Common myeloid progenitor, CD34-positive (primary cell): Measurements from ENCODE around the gene NEGR1.
"Not testable (repeated sequence)": the region's sequence is repeated elsewhere in the genome, so short reads cannot be mapped to it uniquely, and the experiment has no call there.

Source experiments
- CTCF ChIA-PET: fragments of 350-600 bp; sonication (Branson Sonifier 250); formaldehyde crosslinking; loops from one replicate; lab custom pipeline; 2021; ENCODE audit warnings: antibody characterized with exemption; lab: Charles Lee
- POLR2A ChIA-PET: fragments of 350-600 bp; sonication (Branson Sonifier 250); formaldehyde crosslinking; loops from one replicate; lab custom pipeline; 2021; ENCODE audit warnings: antibody characterized with exemption; lab: Charles Lee
- DNase-seq, 3 donors: peaks; one replicate each; pipeline versions ENCODE4 v3.0.0 to v3.0.0-alpha.2; 2013
- H3K27ac ChIP-seq, 2 experiments: 1 replicate in 1 of 2; 2 replicates in 1 of 2; pipeline ENCODE4 v1.7.0; 2013; ENCODE audit warnings: inconsistent platforms in 2 of 2, low read length in 2 of 2, mild to moderate bottlenecking in 2 of 2, low read depth in 1 of 2, moderate library complexity in 1 of 2; ENCODE audit not compliant: severe bottlenecking in 2 of 2, insufficient read depth in 1 of 2, poor library complexity in 1 of 2
- H3K27me3 ChIP-seq, 5 experiments: replicated peaks in 2 of 5; 1 replicate in 3 of 5; 2 replicates in 2 of 5; pipeline versions ENCODE4 v1.6.1 to v1.7.0; 2013; ENCODE audit warnings: low read length in 4 of 5, mild to moderate bottlenecking in 2 of 5, moderate library complexity in 2 of 5, inconsistent platforms in 1 of 5; ENCODE audit not compliant: insufficient read depth in 5 of 5, control insufficient read depth in 4 of 5
- H3K36me3 ChIP-seq, 4 experiments: 1 replicate in 2 of 4; 2 replicates in 2 of 4; pipeline versions ENCODE4 v1.6.1 to v1.7.0; 2013; ENCODE audit warnings: low read length in 3 of 4, control low read depth in 1 of 4, mild to moderate bottlenecking in 1 of 4; ENCODE audit not compliant: control insufficient read depth in 4 of 4, insufficient read depth in 4 of 4
- H3K4me1 ChIP-seq, 4 experiments: 1 replicate in 3 of 4; 2 replicates in 1 of 4; pipeline versions ENCODE4 v1.6.1 to v1.7.1; 2013; ENCODE audit warnings: low read length in 3 of 4, mild to moderate bottlenecking in 3 of 4, control low read depth in 1 of 4, inconsistent platforms in 1 of 4, moderate library complexity in 1 of 4; ENCODE audit not compliant: control insufficient read depth in 4 of 4, insufficient read depth in 4 of 4; ENCODE audit errors: control extremely low read depth in 1 of 4
- H3K4me3 ChIP-seq, 7 experiments: 1 replicate in 4 of 7; 2 replicates in 3 of 7; pipeline versions ENCODE4 v1.5.1 to v1.7.0; 2013; ENCODE audit warnings: mild to moderate bottlenecking in 7 of 7, low read length in 6 of 7, moderate library complexity in 6 of 7, inconsistent platforms in 2 of 7, low read depth in 2 of 7, control low read depth in 1 of 7; ENCODE audit not compliant: insufficient read depth in 4 of 7, control insufficient read depth in 1 of 7; ENCODE audit errors: extremely low read depth in 1 of 7
- H3K9me3 ChIP-seq, 5 experiments: 1 replicate in 4 of 5; 2 replicates in 1 of 5; pipeline versions ENCODE4 v1.6.1 to v1.7.1; 2013; ENCODE audit warnings: low read length in 4 of 5, mild to moderate bottlenecking in 2 of 5, inconsistent platforms in 1 of 5, low read depth in 1 of 5, moderate library complexity in 1 of 5; ENCODE audit not compliant: control insufficient read depth in 4 of 5, insufficient read depth in 2 of 5; ENCODE audit errors: control extremely low read depth in 1 of 5
- WGBS: methylation state at CpG from one replicate; pipeline ENCODE4 v1.1.5; 2013; ENCODE audit not compliant: insufficient coverage; 5-methylcytosine and 5-hydroxymethylcytosine counted together

NEGR1 gene

GRCh38 chr1:71899881-71900280 is 382.5 kb downstream of the NEGR1 start:
- H3K4me3 ChIP-seq = no peak overlapping the region

GRCh38 chr1:71888166-71888565 is 394.2 kb downstream of the NEGR1 start:
- DNase-seq, CTCF ChIA-PET, H3K4me3 ChIP-seq, H3K9me3 ChIP-seq, H3K27ac ChIP-seq, H3K36me3 ChIP-seq, H3K27me3 ChIP-seq: not testable (repeated sequence)
- peaks cover 0 to 22% (median 4%) of the 10 kb centered on the region in 4 experiments for H3K4me1 ChIP-seq
- WGBS = 97% methylated on average over 14 of the region's 23 CpGs
- POLR2A ChIA-PET = interaction anchor here (0.5 to 0.7 kb wide), 2 partner anchors 9 to 62 kb away, joined by 3 read pairs; no protein-coding TSS in a partner anchor

More at GRCh38 chr1:71899881-71900280, 382.5 kb downstream of the NEGR1 start:
- Histone ChIP-seq H3K36me3 (no peaks in the 10 kb centered on the region), H3K9me3 (no peaks in the 10 kb centered on the region), H3K4me1 (peaks cover 0 to 2% (median 0%) of the 10 kb centered on the region in 4 experiments), H3K27ac (no peak overlapping the region), H3K27me3 (no peaks in the 10 kb centered on the region)
- no peak for DNase-seq
- no CpG with 5 or more reads among the region's 2 CpGs for WGBS
- ChIA-PET CTCF (no interaction called here), POLR2A (no interaction called here)

DNA sequence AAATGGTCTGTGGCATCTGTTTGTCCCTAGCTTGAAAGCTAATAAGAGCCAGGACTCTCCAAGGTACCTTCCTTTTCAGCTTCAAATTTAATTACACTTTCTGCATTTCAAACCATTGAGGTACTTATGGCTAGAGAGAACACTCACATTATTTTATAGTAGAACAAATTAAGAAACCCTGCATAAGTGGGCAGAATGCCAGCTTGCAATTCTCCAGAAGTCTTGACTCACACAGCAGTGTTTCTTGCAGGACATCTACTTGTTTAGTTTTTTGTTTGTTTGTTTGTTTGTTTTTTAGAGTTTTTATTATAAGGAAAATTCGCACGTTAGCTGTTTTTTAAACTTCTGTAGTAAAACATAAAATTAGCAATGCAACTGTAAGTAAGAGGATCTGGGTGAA is 397.2 kb downstream of the NEGR1 start:
- Histone ChIP-seq H3K4me3 (no peak overlapping the region), H3K27me3 (no peaks in the 10 kb centered on the region), H3K4me1 (peaks cover 7 to 51% (median 23%) of the 10 kb centered on the region in 4 experiments), H3K36me3 (no peaks in the 10 kb centered on the region), H3K27ac (no peak overlapping the region), H3K9me3 (no peaks in the 10 kb centered on the region)
- ChIA-PET POLR2A (no interaction called here), CTCF (no interaction called here)
- peak in 2 of 3 donors; percentile 59 to 62 for DNase-seq
- no CpG with 5 or more reads among the region's 2 CpGs for WGBS

- no CpG with 5 or more reads among the region's 2 CpGs for WGBS
- CTCF ChIA-PET = interaction anchor here (4.4 kb wide), 1 partner anchor 12 kb away, joined by 13 read pairs; no protein-coding TSS in a partner anchor
- H3K27me3 ChIP-seq = no peaks in the 10 kb centered on the region
- no peaks in the 10 kb centered on the region for H3K36me3 ChIP-seq
- peak in 1 of 3 donors; percentile 55 for DNase-seq
- peak overlapping the region; percentile 34 to 72 for H3K27ac ChIP-seq
- H3K4me1 ChIP-seq = peaks cover 7 to 51% (median 23%) of the 10 kb centered on the region in 4 experiments
- POLR2A ChIA-PET = no interaction called here
- peak overlapping the region in 4 of 7 experiments; percentile 0 to 47 (median 8) for H3K4me3 ChIP-seq
- H3K9me3 ChIP-seq = no peaks in the 10 kb centered on the region
Observed at GRCh38 chr1:71882637-71883036, 399.7 kb downstream of the NEGR1 start.

DNA sequence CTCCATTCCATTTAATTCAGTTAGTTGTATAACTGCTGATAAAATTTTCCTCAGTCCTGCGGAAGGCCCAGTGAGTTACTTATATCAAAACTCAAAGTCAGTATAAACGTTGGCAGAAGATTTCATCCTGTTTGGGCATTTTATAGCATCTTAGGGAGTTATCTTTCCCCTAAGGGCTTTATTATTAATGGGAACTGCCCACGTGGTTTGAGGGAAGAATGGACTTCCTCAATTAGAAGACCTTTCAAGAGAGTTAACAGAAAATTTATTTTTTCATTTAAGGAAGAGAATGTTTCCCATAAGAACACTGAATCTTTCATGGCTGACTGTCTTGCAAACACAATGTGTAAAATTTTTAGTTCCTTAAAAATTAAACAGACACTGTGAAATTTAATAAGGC is 400.1 kb downstream of the NEGR1 start:
- no peaks in the 10 kb centered on the region for H3K27me3 ChIP-seq
- peak; percentile 39 to 83 (median 70) for DNase-seq
- H3K27ac ChIP-seq = peak overlapping the region; percentile 34 to 72
- WGBS = no CpG with 5 or more reads among the region's 3 CpGs
- ChIA-PET CTCF (interaction anchor here (4.4 kb wide), 1 partner anchor 13 kb away, joined by 13 read pairs; no protein-coding TSS in a partner anchor), POLR2A (no interaction called here)
- H3K9me3 ChIP-seq = no peaks in the 10 kb centered on the region
- H3K36me3 ChIP-seq = no peaks in the 10 kb centered on the region
- H3K4me3 ChIP-seq = peak overlapping the region in 3 of 7 experiments; percentile 9 to 47 (median 23)
- H3K4me1 ChIP-seq = peaks cover 7 to 51% (median 23%) of the 10 kb centered on the region in 4 experiments

DNA sequence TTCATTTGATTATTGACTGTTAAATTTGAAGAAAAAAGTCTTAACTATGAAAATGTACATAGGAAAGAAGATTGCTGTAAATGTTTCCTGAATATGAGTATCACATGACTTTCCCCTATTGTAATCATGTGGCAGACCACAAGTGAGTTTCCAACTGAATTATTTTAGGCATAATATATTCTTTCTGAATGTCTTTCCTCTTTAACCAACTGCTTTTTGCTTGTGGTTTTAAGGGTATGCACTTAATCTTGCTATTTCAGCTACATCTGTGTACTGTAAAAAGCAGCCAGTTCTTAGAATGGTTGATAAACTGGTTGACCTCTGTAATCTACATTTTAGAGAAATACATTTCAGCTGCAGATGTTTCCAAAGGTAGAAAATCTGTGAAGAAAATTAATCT is 400.7 kb downstream of the NEGR1 start:
- peak overlapping the region in 3 of 7 experiments; percentile 8 to 33 (median 23) for H3K4me3 ChIP-seq
- H3K27me3 ChIP-seq = no peaks in the 10 kb centered on the region
- CTCF ChIA-PET = interaction anchor here (1.0 to 4.4 kb wide), 2 partner anchors 13 to 49 kb away, joined by 3 to 13 read pairs; no protein-coding TSS in a partner anchor
- peak overlapping the region in 1 of 2 experiments; percentile 72 for H3K27ac ChIP-seq
- peaks cover 7 to 50% (median 23%) of the 10 kb centered on the region in 4 experiments for H3K4me1 ChIP-seq
- H3K36me3 ChIP-seq = no peaks in the 10 kb centered on the region
- H3K9me3 ChIP-seq = no peaks in the 10 kb centered on the region
- peak; percentile 70 to 96 (median 90) for DNase-seq
- POLR2A ChIA-PET = no interaction called here

DNA sequence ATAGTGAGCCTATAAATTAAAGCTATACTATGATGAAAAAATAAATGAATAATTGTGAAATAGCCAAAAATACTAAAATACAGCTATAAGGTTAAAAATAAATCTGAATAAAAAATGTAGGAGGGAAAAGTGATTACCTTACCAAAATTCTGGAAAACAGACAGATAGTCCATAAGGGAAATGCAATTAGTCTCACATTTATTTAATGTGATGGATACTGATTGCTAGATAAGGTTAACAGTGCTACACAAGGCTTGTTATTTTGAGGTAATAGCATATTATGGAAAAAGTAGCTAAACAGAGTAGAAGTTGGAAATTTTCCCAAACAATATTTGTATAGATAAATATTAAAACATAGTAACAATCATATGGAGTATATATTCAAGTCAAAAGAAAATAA is 413.0 kb downstream of the NEGR1 start:
- no peak overlapping the region for H3K4me3 ChIP-seq

More for the DNA sequence above, 413.0 kb downstream of the NEGR1 start:
- POLR2A ChIA-PET = no interaction called here
- H3K4me1 ChIP-seq = no peaks in the 10 kb centered on the region
- no peak for DNase-seq
- H3K9me3 ChIP-seq = peaks cover 0 to 2% (median 0%) of the 10 kb centered on the region in 5 experiments
- no peaks in the 10 kb centered on the region for H3K27me3 ChIP-seq
- CTCF ChIA-PET = interaction anchor here (1.4 kb wide), 1 partner anchor 109 kb away, joined by 3 read pairs; no protein-coding TSS in a partner anchor
- peaks cover 0 to 8% (median 0%) of the 10 kb centered on the region in 4 experiments for H3K36me3 ChIP-seq
- no peak overlapping the region for H3K27ac ChIP-seq
